Stimulated activated CD4-positive, alpha-beta T cell treated with anti-CD3 and anti-CD28 coated beads, Interleukin-1b, Interleukin-23, amount 100 ng/mL, for 24 hours (primary cell): Measurements from ENCODE around the gene NHSL2.
A peak's percentile ranks its signal among the peaks of the same experiment; 100 is the strongest.

Source experiments
- DNase-seq, 4 experiments: peaks; one replicate each; pipeline ENCODE4 v3.0.0-alpha.2; 2020; ENCODE audit warnings: low read depth in 4 of 4, low spot score in 1 of 4

The NHSL2 gene

GRCh38 chrX:72016881-72017783, 106.5 kb downstream of the NHSL2 start:
- no peak for DNase-seq

DNA sequence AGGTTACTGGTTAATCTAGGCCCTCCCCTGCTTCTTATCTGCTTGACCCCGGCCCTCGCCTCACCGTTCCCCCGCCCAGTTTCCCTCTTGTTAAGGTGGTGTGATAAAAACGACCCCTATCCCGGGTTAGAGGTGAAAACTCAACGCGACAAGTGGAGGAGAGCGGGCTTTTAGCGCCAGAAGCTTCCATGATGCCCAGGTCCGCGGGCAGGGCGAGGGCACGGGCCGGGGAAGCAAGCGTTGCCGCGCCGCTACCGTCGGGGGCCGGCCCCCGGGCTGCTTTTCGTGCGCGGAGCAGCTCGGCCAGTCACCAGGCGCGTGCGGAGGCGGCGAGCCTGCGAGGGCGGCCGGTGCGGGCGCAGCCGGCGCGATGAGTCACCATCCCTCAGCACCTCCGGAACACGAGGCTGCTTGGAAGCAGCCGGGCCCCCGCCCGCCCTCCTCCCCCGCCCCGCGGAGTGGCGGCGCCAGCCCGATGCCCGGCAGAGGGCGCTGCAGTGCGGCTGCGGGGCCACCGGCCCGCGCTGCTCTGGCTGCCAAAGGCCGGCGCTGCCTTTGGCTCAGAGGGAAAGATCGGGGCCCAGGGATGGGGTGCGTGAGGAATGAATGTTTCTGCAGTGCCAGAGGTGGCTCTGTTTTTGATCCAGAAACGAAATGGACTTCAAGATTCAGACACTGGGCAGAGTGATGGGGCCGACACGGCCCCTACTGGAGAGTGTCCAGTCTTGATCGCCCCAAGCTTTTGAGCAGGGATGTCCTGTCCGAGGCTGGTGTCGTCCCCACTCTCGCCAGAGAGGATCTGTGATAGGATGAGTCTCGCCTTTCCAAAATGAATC, 107.8 kb downstream of the NHSL2 start:
- peak; percentile 26 to 70 (median 58) for DNase-seq

GRCh38 chrX:72019487-72019886, 108.8 kb downstream of the NHSL2 start:
- DNase-seq: no peak

DNA sequence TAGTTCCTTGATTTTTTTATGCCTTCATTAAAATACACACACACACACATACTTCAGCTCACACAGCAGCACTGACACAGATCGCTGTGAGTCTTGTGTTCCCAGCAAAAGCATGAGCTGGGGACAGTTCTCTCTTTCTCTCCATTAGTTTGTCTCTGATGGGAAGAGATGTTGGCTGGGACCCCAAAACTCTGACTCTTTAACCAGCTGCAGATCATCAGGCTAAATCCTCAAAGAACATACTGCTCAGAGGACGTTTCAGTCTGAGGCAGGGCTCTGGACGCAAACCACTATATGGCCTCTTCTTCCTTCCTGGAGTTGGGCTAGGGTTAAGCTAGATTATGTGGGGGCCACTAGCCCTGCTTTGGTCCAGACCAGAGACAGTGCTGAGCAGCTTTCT, 109.6 kb downstream of the NHSL2 start:
- no peak for DNase-seq

- DNase-seq: no peak
Measured at GRCh38 chrX:72020788-72021187, 110.1 kb downstream of the NHSL2 start.

GRCh38 chrX:72021975-72022374, 111.3 kb downstream of the NHSL2 start:
- no peak for DNase-seq

- no peak for DNase-seq
Measured at GRCh38 chrX:72023071-72023470, 112.4 kb downstream of the NHSL2 start.

DNA sequence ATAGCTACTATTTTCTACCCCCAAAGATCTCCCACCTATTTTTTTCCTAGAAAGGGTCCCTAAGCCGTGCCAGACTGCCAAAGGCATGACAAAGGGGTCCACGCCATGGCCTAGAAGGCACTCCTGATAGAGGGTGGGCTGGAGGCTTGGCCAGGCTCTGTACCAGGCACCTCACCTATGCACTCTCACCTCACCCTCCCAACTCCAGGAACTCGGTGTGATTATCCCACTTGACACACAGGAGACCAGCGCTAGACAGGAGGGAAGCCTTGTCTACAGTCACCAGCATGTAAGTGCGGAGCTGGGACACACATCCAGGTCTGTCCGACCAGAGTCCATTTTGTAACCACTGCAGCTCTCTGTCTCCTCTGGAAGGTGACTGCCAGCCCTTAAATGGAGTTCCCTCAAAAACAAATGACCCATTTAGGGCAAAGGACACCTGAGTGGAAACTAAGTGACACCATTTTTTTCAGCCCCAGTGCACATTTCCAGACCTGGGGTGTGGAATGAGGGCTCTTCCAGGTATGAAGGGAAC, 114.7 kb downstream of the NHSL2 start:
- no peak for DNase-seq

- no peak for DNase-seq
Measured at GRCh38 chrX:72026341-72027023, 115.8 kb downstream of the NHSL2 start.

DNA sequence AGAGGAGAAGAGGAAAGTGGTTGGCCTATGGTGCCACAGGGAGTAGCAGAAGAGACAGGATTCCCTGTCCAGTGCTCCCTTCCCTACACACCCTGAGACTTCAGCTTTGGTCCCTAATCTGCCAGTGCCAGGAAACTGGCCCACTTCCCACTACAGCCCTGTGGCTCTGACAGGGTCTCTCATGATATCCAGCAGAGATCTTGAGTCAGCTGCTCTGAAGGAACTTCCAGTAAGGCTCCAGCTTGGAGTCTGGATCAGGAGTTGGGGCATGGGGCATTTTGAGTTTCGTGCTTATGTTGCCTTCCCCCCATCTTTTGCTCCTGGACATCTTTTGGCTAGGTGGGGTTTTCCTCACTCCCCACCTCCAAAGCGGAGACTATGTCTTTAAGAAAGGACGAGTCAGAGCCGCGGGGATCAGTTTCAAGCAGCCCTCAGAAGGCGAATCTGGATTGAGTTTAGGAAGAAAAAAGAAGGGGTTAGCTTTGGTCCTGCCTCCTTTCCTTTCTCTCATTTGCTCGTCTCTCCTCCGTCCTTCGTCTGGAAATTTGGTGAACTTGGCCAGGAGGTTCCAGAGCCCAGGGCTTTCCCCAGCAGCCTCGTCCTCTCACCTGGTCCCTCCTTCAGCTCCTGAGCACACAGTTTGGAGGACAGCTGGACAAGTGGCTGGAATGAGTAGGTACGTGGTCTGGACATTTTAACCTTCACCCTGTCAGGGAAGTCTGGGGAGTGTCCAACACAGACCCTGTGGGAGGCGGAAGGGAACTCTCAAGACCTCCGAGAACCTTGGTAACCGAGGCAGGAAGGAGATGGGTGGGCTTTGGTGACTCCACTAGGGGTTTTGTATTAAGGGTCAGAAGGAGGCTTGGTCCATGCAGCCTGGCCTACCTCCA, 116.6 kb downstream of the NHSL2 start:
- no peak for DNase-seq

GRCh38 chrX:72027914-72028307, 117.3 kb downstream of the NHSL2 start:
- no peak for DNase-seq

DNA sequence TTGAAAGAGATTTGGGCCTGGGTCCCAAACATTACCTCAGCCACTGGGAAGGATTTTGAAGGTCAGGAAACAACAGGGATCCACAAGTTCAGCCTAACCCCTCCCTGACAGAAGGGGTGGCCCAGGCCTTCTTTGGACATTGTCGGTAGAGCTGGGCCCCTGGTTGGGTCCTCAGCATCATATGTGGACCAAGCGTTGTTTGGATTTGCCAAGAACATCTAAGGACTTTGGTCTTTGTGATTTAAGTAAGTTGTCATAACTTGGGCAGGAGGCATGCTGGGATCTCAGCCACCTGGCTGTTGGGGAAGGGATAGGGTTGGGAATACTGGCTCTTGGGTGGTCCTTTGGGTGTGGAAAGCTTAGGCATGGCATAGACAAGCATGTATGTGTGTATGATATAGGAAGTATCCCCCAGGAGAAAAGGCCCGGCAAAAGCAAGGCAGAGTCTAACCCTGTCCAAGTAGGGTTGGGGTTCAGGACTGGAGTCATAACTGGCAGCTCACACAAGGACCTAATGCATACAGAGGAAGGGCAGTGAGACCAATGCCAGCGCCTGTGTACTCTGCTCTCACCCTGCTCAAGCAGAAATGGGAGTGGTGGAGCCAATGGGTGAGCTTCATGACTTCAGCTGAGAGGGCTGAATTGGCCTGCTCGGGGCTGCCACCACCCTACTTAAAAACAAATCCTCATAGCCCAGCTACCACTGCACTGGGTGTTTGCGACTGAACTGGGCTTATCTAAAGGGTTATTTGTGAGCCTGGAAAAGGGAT, 118.2 kb downstream of the NHSL2 start:
- DNase-seq: no peak

GRCh38 chrX:72029483-72030411, 119.1 kb downstream of the NHSL2 start:
- no peak for DNase-seq

GRCh38 chrX:72030431-72030830, 119.8 kb downstream of the NHSL2 start:
- DNase-seq: no peak

GRCh38 chrX:72031118-72031517, 120.5 kb downstream of the NHSL2 start:
- no peak for DNase-seq

GRCh38 chrX:72031634-72032033, 121.0 kb downstream of the NHSL2 start:
- no peak for DNase-seq

DNA sequence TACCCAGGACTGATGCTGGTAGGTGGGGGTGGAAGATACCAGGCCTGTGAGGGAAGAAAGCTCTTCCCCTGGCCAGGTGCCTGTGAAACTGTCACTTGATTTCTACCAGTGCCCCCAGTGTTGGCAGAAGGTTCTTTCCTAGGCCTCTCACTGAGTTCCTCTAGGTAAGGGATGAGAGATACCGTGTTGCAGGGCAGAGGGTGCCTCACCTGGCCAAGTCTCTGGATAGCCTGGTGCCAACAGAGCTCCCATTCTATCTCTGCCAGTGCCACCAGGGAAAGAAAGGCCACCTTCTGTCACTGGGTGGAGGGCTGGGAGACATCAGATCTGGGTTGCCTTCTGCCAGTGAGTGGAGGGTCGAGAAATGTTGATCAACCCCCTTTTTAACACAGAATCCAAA, 127.0 kb downstream of the NHSL2 start:
- DNase-seq: no peak

GRCh38 chrX:72038016-72038415, 127.4 kb downstream of the NHSL2 start:
- no peak for DNase-seq
